HEK293 (cell line): Measurements from ENCODE around the gene FLRT2.

Source experiments
- CTCF ChIA-PET: fragments of 350-600 bp; formaldehyde crosslinking; extraction: SDS; loops from one replicate; lab custom pipeline; 2021; ENCODE audit warnings: antibody characterized with exemption; lab: Yijun Ruan, JAX
- POLR2A ChIA-PET: fragments of 300-600 bp; formaldehyde crosslinking; extraction: SDS; loops from one replicate; lab custom pipeline; 2020; ENCODE audit warnings: antibody characterized with exemption, inconsistent platforms; lab: Yijun Ruan, JAX
- H3K27ac ChIP-seq: fragments of 200-500 bp; sonication (Bioruptor generic); 2 replicates; pipeline ENCODE4 v1.5.1; 2014; ENCODE audit warnings: low read depth, low read length, control low read depth, inconsistent platforms; ENCODE audit errors: extremely low read depth
- H3K36me3 ChIP-seq, 2 experiments: fragments of 200-500 bp in 1 of 2; sonication (Bioruptor generic) in 1 of 2; 1 replicate in 1 of 2; 2 replicates in 1 of 2; pipeline ENCODE4 v1.5.1; 2014 to 2017; ENCODE audit warnings: inconsistent platforms in 2 of 2, low read length in 2 of 2; ENCODE audit not compliant: control insufficient read depth in 2 of 2, insufficient read depth in 1 of 2
- H3K4me1 ChIP-seq: fragments of 200-500 bp; sonication (Bioruptor generic); 2 replicates; pipeline ENCODE4 v1.5.1; 2014; ENCODE audit warnings: mild to moderate bottlenecking, low read length, inconsistent platforms; ENCODE audit not compliant: control insufficient read depth, insufficient read depth
- H3K4me3 ChIP-seq: 2 replicates; pipeline ENCODE4 v1.5.1; 2011; ENCODE audit warnings: low read depth, mild to moderate bottlenecking, control low read depth, low read length, moderate library complexity
- H3K9me3 ChIP-seq: fragments of 200-500 bp; sonication (Bioruptor generic); 2 replicates; pipeline ENCODE4 v1.5.1; 2014; ENCODE audit warnings: low read depth, low read length, inconsistent platforms; ENCODE audit not compliant: control insufficient read depth, insufficient read depth
- GLI4 ChIP-seq: fragments of 450-650 bp; formaldehyde crosslinking; IDR thresholded peaks from 2 replicates; pipeline ENCODE4 v1.5.1; 2016; ENCODE audit warnings: missing biosample characterization, missing genetic modification characterization
- GLIS2 ChIP-seq: fragments of 450-650 bp; formaldehyde crosslinking; IDR thresholded peaks from 2 replicates; pipeline ENCODE4 v1.5.1; 2016; ENCODE audit warnings: missing biosample characterization, missing genetic modification characterization
- KLF10 ChIP-seq: fragments of 450-650 bp; IDR thresholded peaks from 2 replicates; pipeline ENCODE4 v1.5.1; 2018; ENCODE audit warnings: missing biosample characterization, mild to moderate bottlenecking, missing genetic modification characterization
- KLF16 ChIP-seq: fragments of 450-650 bp; formaldehyde crosslinking; IDR thresholded peaks from 2 replicates; pipeline ENCODE4 v1.5.1; 2017; ENCODE audit warnings: missing biosample characterization, missing genetic modification characterization
- PBX3 ChIP-seq: sonication (generic); formaldehyde crosslinking; IDR thresholded peaks from 2 replicates; pipeline ENCODE4 v1.8.1; 2022; ENCODE audit warnings: mild to moderate bottlenecking, moderate library complexity, missing genetic modification reagents
- RBAK ChIP-seq: fragments of 450-650 bp; formaldehyde crosslinking; IDR thresholded peaks from 2 replicates; pipeline ENCODE4 v1.5.1; 2016; ENCODE audit warnings: missing biosample characterization, missing genetic modification characterization
- SCRT2 ChIP-seq: fragments of 450-650 bp; formaldehyde crosslinking; IDR thresholded peaks from 2 replicates; pipeline ENCODE4 v1.5.1; 2016; ENCODE audit warnings: missing biosample characterization, missing genetic modification characterization
- ZEB2 ChIP-seq: fragments of 450-650 bp; formaldehyde crosslinking; IDR thresholded peaks from 2 replicates; pipeline ENCODE4 v1.5.1; 2016; ENCODE audit warnings: missing biosample characterization, missing genetic modification characterization
- ZFP69B ChIP-seq: fragments of 450-650 bp; formaldehyde crosslinking; IDR thresholded peaks from 2 replicates; pipeline ENCODE4 v1.5.1; 2016; ENCODE audit warnings: missing biosample characterization, missing genetic modification characterization
- ZNF138 ChIP-seq: fragments of 450-650 bp; formaldehyde crosslinking; IDR thresholded peaks from 2 replicates; pipeline ENCODE4 v1.5.1; 2016; ENCODE audit warnings: missing biosample characterization, missing genetic modification characterization, borderline replicate concordance
- ZNF157 ChIP-seq: fragments of 450-650 bp; formaldehyde crosslinking; IDR thresholded peaks from 2 replicates; pipeline ENCODE4 v1.5.1; 2016; ENCODE audit warnings: missing biosample characterization, missing genetic modification characterization
- ZNF174 ChIP-seq: fragments of 450-650 bp; formaldehyde crosslinking; IDR thresholded peaks from 2 replicates; pipeline ENCODE4 v1.5.0; 2017; ENCODE audit warnings: missing biosample characterization, mild to moderate bottlenecking, missing genetic modification characterization
- ZNF202 ChIP-seq: fragments of 450-650 bp; formaldehyde crosslinking; IDR thresholded peaks from 2 replicates; pipeline ENCODE4 v1.5.1; 2016; ENCODE audit warnings: missing biosample characterization, missing genetic modification characterization, borderline replicate concordance
- ZNF292 ChIP-seq: fragments of 450-650 bp; formaldehyde crosslinking; IDR thresholded peaks from 2 replicates; pipeline ENCODE4 v1.5.1; 2016; ENCODE audit warnings: low read depth, missing biosample characterization, missing genetic modification characterization, borderline replicate concordance
- ZNF302 ChIP-seq: fragments of 450-650 bp; formaldehyde crosslinking; IDR thresholded peaks from 2 replicates; pipeline ENCODE4 v1.5.1; 2016; ENCODE audit warnings: missing biosample characterization, missing genetic modification characterization, low read depth
- ZNF350 ChIP-seq: fragments of 450-650 bp; formaldehyde crosslinking; IDR thresholded peaks from 2 replicates; pipeline ENCODE4 v1.5.0; 2017; ENCODE audit warnings: missing biosample characterization, mild to moderate bottlenecking, missing genetic modification characterization
- ZNF514 ChIP-seq: fragments of 450-650 bp; formaldehyde crosslinking; IDR thresholded peaks from 2 replicates; pipeline ENCODE4 v1.5.1; 2016; ENCODE audit warnings: missing biosample characterization, missing genetic modification characterization
- ZNF529 ChIP-seq: fragments of 450-650 bp; formaldehyde crosslinking; IDR thresholded peaks from 2 replicates; pipeline ENCODE4 v1.5.1; 2017; ENCODE audit warnings: missing genetic modification characterization, missing biosample characterization; ENCODE audit not compliant: insufficient replicate concordance
- ZNF530 ChIP-seq: fragments of 450-650 bp; formaldehyde crosslinking; IDR thresholded peaks from 2 replicates; pipeline ENCODE4 v1.5.1; 2016; ENCODE audit warnings: low read depth, missing biosample characterization, missing genetic modification characterization
- ZNF548 ChIP-seq: fragments of 450-650 bp; formaldehyde crosslinking; IDR thresholded peaks from 2 replicates; pipeline ENCODE4 v1.5.1; 2016; ENCODE audit warnings: missing biosample characterization, missing genetic modification characterization
- ZNF596 ChIP-seq: fragments of 450-650 bp; IDR thresholded peaks from 2 replicates; pipeline ENCODE4 v1.5.0; 2018; ENCODE audit warnings: missing biosample characterization, mild to moderate bottlenecking, missing genetic modification characterization, moderate library complexity
- ZNF621 ChIP-seq: fragments of 450-650 bp; formaldehyde crosslinking; IDR thresholded peaks from 2 replicates; pipeline ENCODE4 v1.5.1; 2017; ENCODE audit warnings: missing biosample characterization, missing genetic modification characterization
- ZNF660 ChIP-seq: fragments of 450-650 bp; IDR thresholded peaks from 2 replicates; pipeline ENCODE4 v1.5.1; 2018; ENCODE audit warnings: missing biosample characterization, mild to moderate bottlenecking, missing genetic modification characterization
- ZNF701 ChIP-seq: fragments of 450-650 bp; formaldehyde crosslinking; IDR thresholded peaks from 2 replicates; pipeline ENCODE4 v1.5.1; 2016; ENCODE audit warnings: missing biosample characterization, missing genetic modification characterization
- ZSCAN16 ChIP-seq: fragments of 450-650 bp; formaldehyde crosslinking; IDR thresholded peaks from 2 replicates; pipeline ENCODE4 v1.5.1; 2016; ENCODE audit warnings: missing biosample characterization, missing genetic modification characterization
- TF ChIP-seq, protein P1 (sequence below): fragments of 450-650 bp; formaldehyde crosslinking; IDR thresholded peaks from 2 replicates; pipeline ENCODE4 v1.5.1; 2016; ENCODE audit warnings: missing biosample characterization, missing genetic modification characterization, borderline replicate concordance
- TF ChIP-seq, protein P2 (sequence below): fragments of 450-650 bp; formaldehyde crosslinking; IDR thresholded peaks from 2 replicates; pipeline ENCODE4 v1.5.1; 2016; ENCODE audit warnings: missing biosample characterization, missing genetic modification characterization

FLRT2 gene

DNA sequence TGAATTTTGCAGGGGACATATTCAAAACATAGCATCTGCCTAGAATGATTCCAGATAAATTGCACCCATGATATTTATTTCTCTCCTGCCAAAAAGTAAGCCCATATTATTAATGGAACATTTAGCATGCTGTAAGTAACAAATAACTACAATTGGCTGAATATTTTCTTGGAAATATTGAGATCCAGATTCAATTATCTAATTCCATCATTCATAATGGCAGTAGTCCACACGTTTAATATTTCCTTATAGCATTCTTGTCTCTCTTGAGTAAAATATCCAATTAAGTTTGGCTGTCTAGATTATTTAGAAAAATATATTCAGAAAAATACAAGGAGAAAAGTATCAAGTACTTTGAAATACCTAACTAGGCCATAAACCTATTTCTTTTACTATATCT lies 157.5 kb downstream of the FLRT2 start:
- CTCF ChIA-PET = no interaction called here
- POLR2A ChIA-PET = interaction anchor here (0.6 kb wide), 1 partner anchor 12 kb away, joined by 4 read pairs; no protein-coding TSS in a partner anchor
- no peak for TF ChIP-seq ZNF621 (tag by site-specific recombination)
- TF ChIP-seq ZNF514 = no peak
- TF ChIP-seq ZNF548 (tag by site-specific recombination) = no peak
- TF ChIP-seq ZNF138 (tag by site-specific recombination) = no peak
- TF ChIP-seq ZNF202 (tag by site-specific recombination) = no peak
- Histone ChIP-seq H3K4me3 (no peak overlapping the region), H3K4me1 (no peaks in the 10 kb centered on the region), H3K36me3 (no peaks in the 10 kb centered on the region), H3K9me3 (no peaks in the 10 kb centered on the region), H3K27ac (no peak overlapping the region)

DNA sequence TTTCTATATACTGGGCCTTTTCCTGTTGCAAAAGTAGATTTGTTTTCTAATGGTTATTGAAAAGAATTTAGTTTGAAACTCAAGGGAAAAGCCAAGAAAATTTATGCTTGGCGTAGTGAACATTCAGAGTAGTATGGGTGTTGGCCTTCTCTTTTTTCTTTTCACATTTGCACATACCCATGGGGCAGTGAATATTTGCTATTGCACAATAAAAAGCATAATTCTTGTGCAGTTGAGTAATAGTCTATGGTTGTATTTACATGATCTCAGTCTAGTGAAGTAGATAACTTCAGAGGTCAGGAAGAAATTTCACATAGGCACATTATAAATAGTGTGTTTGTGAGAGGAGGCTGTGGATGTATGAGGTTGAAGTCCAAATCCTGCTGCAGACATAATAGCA lies 158.1 kb downstream of the FLRT2 start:
- TF ChIP-seq ZNF157 (tag by site-specific recombination) (no peak), ZNF302 (tag by site-specific recombination) (no peak), ZNF350 (tag by site-specific recombination) (no peak), ZSCAN16 (no peak), ZNF530 (no peak), KLF16 (no peak), KLF10 (tag by site-specific recombination) (no peak), RBAK (no peak), SCRT2 (no peak), ZFP69B (tag by site-specific recombination) (no peak), ZNF292 (tag by site-specific recombination) (no peak)
- TF ChIP-seq, protein P1, sequence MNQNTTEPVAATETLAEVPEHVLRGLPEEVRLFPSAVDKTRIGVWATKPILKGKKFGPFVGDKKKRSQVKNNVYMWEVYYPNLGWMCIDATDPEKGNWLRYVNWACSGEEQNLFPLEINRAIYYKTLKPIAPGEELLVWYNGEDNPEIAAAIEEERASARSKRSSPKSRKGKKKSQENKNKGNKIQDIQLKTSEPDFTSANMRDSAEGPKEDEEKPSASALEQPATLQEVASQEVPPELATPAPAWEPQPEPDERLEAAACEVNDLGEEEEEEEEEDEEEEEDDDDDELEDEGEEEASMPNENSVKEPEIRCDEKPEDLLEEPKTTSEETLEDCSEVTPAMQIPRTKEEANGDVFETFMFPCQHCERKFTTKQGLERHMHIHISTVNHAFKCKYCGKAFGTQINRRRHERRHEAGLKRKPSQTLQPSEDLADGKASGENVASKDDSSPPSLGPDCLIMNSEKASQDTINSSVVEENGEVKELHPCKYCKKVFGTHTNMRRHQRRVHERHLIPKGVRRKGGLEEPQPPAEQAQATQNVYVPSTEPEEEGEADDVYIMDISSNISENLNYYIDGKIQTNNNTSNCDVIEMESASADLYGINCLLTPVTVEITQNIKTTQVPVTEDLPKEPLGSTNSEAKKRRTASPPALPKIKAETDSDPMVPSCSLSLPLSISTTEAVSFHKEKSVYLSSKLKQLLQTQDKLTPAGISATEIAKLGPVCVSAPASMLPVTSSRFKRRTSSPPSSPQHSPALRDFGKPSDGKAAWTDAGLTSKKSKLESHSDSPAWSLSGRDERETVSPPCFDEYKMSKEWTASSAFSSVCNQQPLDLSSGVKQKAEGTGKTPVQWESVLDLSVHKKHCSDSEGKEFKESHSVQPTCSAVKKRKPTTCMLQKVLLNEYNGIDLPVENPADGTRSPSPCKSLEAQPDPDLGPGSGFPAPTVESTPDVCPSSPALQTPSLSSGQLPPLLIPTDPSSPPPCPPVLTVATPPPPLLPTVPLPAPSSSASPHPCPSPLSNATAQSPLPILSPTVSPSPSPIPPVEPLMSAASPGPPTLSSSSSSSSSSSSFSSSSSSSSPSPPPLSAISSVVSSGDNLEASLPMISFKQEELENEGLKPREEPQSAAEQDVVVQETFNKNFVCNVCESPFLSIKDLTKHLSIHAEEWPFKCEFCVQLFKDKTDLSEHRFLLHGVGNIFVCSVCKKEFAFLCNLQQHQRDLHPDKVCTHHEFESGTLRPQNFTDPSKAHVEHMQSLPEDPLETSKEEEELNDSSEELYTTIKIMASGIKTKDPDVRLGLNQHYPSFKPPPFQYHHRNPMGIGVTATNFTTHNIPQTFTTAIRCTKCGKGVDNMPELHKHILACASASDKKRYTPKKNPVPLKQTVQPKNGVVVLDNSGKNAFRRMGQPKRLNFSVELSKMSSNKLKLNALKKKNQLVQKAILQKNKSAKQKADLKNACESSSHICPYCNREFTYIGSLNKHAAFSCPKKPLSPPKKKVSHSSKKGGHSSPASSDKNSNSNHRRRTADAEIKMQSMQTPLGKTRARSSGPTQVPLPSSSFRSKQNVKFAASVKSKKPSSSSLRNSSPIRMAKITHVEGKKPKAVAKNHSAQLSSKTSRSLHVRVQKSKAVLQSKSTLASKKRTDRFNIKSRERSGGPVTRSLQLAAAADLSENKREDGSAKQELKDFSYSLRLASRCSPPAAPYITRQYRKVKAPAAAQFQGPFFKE (tag by site-specific recombination) = no peak
- Histone ChIP-seq H3K36me3 (no peaks in the 10 kb centered on the region), H3K27ac (no peak overlapping the region), H3K4me3 (no peak overlapping the region), H3K4me1 (no peaks in the 10 kb centered on the region), H3K9me3 (no peaks in the 10 kb centered on the region)
- CTCF ChIA-PET = no interaction called here
- POLR2A ChIA-PET = no interaction called here

GRCh38 chr14:85695300-85695699 lies 165.4 kb downstream of the FLRT2 start:
- H3K27ac ChIP-seq = no peak overlapping the region
- CTCF ChIA-PET = no interaction called here
- H3K9me3 ChIP-seq = no peaks in the 10 kb centered on the region
- H3K4me3 ChIP-seq = no peak overlapping the region
- no peaks in the 10 kb centered on the region for H3K36me3 ChIP-seq
- no peaks in the 10 kb centered on the region for H3K4me1 ChIP-seq
- POLR2A ChIA-PET = no interaction called here
- TF ChIP-seq ZNF596 (tag by site-specific recombination) (no peak), ZNF174 (tag by site-specific recombination) (no peak), GLI4 (tag by site-specific recombination) (no peak), ZNF529 (tag by site-specific recombination) (no peak), GLIS2 (tag by site-specific recombination) (no peak), ZNF701 (tag by site-specific recombination) (no peak), ZNF660 (no peak), ZEB2 (tag by site-specific recombination) (no peak), PBX3 (CRISPR knock-in tag) (no peak)
- TF ChIP-seq, protein P2, sequence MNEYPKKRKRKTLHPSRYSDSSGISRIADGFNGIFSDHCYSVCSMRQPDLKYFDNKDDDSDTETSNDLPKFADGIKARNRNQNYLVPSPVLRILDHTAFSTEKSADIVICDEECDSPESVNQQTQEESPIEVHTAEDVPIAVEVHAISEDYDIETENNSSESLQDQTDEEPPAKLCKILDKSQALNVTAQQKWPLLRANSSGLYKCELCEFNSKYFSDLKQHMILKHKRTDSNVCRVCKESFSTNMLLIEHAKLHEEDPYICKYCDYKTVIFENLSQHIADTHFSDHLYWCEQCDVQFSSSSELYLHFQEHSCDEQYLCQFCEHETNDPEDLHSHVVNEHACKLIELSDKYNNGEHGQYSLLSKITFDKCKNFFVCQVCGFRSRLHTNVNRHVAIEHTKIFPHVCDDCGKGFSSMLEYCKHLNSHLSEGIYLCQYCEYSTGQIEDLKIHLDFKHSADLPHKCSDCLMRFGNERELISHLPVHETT = no peak
